A549 (cell line): ENCODE data around the gene BRSK2. TPM values are rescaled to one million over a fixed set of nuclear protein-coding genes. Genes with fewer than 3 reads are reported as not detected.

Source experiments
- ATAC-seq, 2 experiments: fragments of 200-7000 bp in 1 of 2; fragments of >200 bp in 1 of 2; cut with Nextera tagmentation in 1 of 2; cut with Tn5 transposase in 1 of 2; 3 replicates each; pipeline versions ENCODE4 v1.8.0 to v1.9.1; 2018 to 2020; ENCODE audit warnings: mild to moderate bottlenecking in 1 of 2, moderate library complexity in 1 of 2
- CTCF ChIA-PET: fragments of 300-600 bp; sonication (Branson Sonifier 250); formaldehyde crosslinking; extraction: SDS; loops from one replicate; lab custom pipeline; 2021; ENCODE audit warnings: antibody characterized with exemption, inconsistent platforms; lab: Yijun Ruan, JAX
- POLR2A ChIA-PET: fragments of 350-600 bp; formaldehyde crosslinking; extraction: SDS; loops from one replicate; lab custom pipeline; 2021; ENCODE audit warnings: antibody characterized with exemption, inconsistent platforms; lab: Yijun Ruan, JAX
- DNase-seq, 2 experiments: peaks; one replicate each; pipeline versions ENCODE4 v3.0.0 to v3.0.0-alpha.2; 2011 to 2016; ENCODE audit warnings: low read depth in 1 of 2, low spot score in 1 of 2
- FAIRE-seq: peaks from 2 replicates; lab custom pipeline; 2011; peaks lifted over from hg19 to GRCh38; lab: Jason Lieb, UNC
- H3K27ac ChIP-seq, 2 experiments: fragments of >200 bp; sonication (Bioruptor Twin); formaldehyde crosslinking; 3 replicates each; pipeline ENCODE4 v1.5.1; 2016 to 2017
- H3K4me1 ChIP-seq: fragments of >200 bp; sonication (Bioruptor Twin); formaldehyde crosslinking; 3 replicates; pipeline ENCODE4 v1.6.1; 2016
- H3K4me2 ChIP-seq: fragments of >200 bp; sonication (Bioruptor Twin); formaldehyde crosslinking; 3 replicates; pipeline ENCODE4 v1.6.1; 2016
- H3K4me3 ChIP-seq: fragments of >200 bp; sonication (Bioruptor Twin); formaldehyde crosslinking; 3 replicates; pipeline ENCODE4 v1.5.1; 2016
- H3K9me3 ChIP-seq: fragments of >200 bp; sonication (Bioruptor Twin); formaldehyde crosslinking; 3 replicates; pipeline ENCODE4 v1.6.1; 2016
- BHLHE40 ChIP-seq: IDR thresholded peaks from 2 replicates; pipeline ENCODE4 v1.6.1; 2012; ENCODE audit warnings: low read depth, low read length, inconsistent platforms
- EHMT2 ChIP-seq: fragments of 200-600 bp; sonication (generic); IDR thresholded peaks from 2 replicates; pipeline ENCODE4 v1.6.1; 2016; ENCODE audit warnings: antibody characterized with exemption, low read depth, mild to moderate bottlenecking, moderate library complexity
- EP300 ChIP-seq, 2 experiments: fragments of >200 bp; sonication (Bioruptor Twin); formaldehyde crosslinking; IDR thresholded peaks; 2 replicates in 1 of 2; 3 replicates in 1 of 2; pipeline ENCODE4 v1.6.1; 2016 to 2017
- FOXS1 ChIP-seq: fragments of 250-450 bp; sonication (Bioruptor Pico); IDR thresholded peaks from 2 replicates; pipeline ENCODE4 v1.5.0; 2020; ENCODE audit warnings: mild to moderate bottlenecking, moderate library complexity
- HDAC2 ChIP-seq: fragments of 200-600 bp; sonication (generic); IDR thresholded peaks from 2 replicates; pipeline ENCODE4 v1.6.1; 2016
- HEYL ChIP-seq: fragments of 250-450 bp; sonication (Bioruptor Pico); IDR thresholded peaks from 2 replicates; pipeline ENCODE4 v1.8.0; 2021; ENCODE audit warnings: mild to moderate bottlenecking, moderate library complexity
- HOXB13 ChIP-seq: fragments of 250-450 bp; sonication (Bioruptor Pico); IDR thresholded peaks from 2 replicates; pipeline ENCODE4 v1.5.0; 2020; ENCODE audit warnings: low read depth, mild to moderate bottlenecking, moderate library complexity
- KDM5A ChIP-seq: fragments of 200-600 bp; sonication (generic); IDR thresholded peaks from 2 replicates; pipeline ENCODE4 v1.6.1; 2016; ENCODE audit warnings: antibody characterized with exemption, mild to moderate bottlenecking
- MAFK ChIP-seq: fragments of 450-650 bp; IDR thresholded peaks from 2 replicates; pipeline ENCODE4 v1.6.1; 2014; ENCODE audit not compliant: partially characterized antibody
- NPAS2 ChIP-seq: fragments of 250-450 bp; sonication (Bioruptor Pico); IDR thresholded peaks from 2 replicates; pipeline ENCODE4 v1.8.0; 2022; ENCODE audit warnings: mild to moderate bottlenecking, moderate library complexity, borderline replicate concordance
- NR3C1 ChIP-seq: fragments of >200 bp; sonication (Bioruptor Twin); formaldehyde crosslinking; IDR thresholded peaks from 3 replicates; pipeline ENCODE4 v1.6.1; 2017
- POLR2AphosphoS2 ChIP-seq: conservative IDR thresholded peaks from 2 replicates; pipeline ENCODE4 v1.6.1; 2012; ENCODE audit warnings: low read length, improper control_type of control experiment, inconsistent platforms
- RCOR1 ChIP-seq: fragments of 150-350 bp; IDR thresholded peaks from 2 replicates; pipeline ENCODE4 v1.6.1; 2014; ENCODE audit warnings: antibody characterized with exemption, low read length, low read depth
- RNF2 ChIP-seq: fragments of 200-600 bp; sonication (generic); IDR thresholded peaks from 2 replicates; pipeline ENCODE4 v1.6.1; 2016; ENCODE audit warnings: low read depth, mild to moderate bottlenecking, antibody characterized with exemption, moderate library complexity, borderline replicate concordance
- TFCP2L1 ChIP-seq: fragments of 250-450 bp; sonication (Bioruptor Pico); IDR thresholded peaks from 2 replicates; pipeline ENCODE4 v1.5.0; 2021; ENCODE audit warnings: mild to moderate bottlenecking
- TP53 ChIP-seq: fragments of 250-450 bp; sonication (Bioruptor Pico); IDR thresholded peaks from 2 replicates; pipeline ENCODE4 v1.5.0; 2021; ENCODE audit warnings: mild to moderate bottlenecking, moderate library complexity
- ZSCAN20 ChIP-seq: fragments of 250-450 bp; sonication (Bioruptor Pico); IDR thresholded peaks from 2 replicates; pipeline ENCODE4 v1.8.0; 2022; ENCODE audit warnings: mild to moderate bottlenecking, moderate library complexity
- WGBS: methylation state at CpG from one replicate; pipeline ENCODE4 v1.1.6; 2017; ENCODE audit errors: missing lambda C conversion rate; 5-methylcytosine and 5-hydroxymethylcytosine counted together
- polyA plus RNA-seq, 4 experiments: library from polyadenylated mRNA; depleted of rRNA in 3 of 4; stranded (reverse); fragments of >200 nt; fragmentation: RNase III in 1 of 4; extraction: RNeasy Plus Mini Kit Qiagen cat#74134 plus additional on column Dnase treatment in 1 of 4; gene quantifications; 2 replicates in 3 of 4; 3 replicates in 1 of 4; pipeline ENCODE4 v1.2.3, GENCODE V29; 2011 to 2017
- TF ChIP-seq, protein P1 (sequence below): fragments of >200 bp; sonication (Bioruptor Twin); formaldehyde crosslinking; IDR thresholded peaks from 3 replicates; pipeline ENCODE4 v1.5.1; 2016
- TF ChIP-seq, protein P2 (sequence below): IDR thresholded peaks from 2 replicates; pipeline ENCODE4 v1.6.1; 2012
- TF ChIP-seq, protein P3 (sequence below): fragments of 250-450 bp; sonication (Bioruptor Pico); IDR thresholded peaks from 2 replicates; pipeline ENCODE4 v1.5.0; 2020; ENCODE audit warnings: low read depth, mild to moderate bottlenecking, moderate library complexity
- TF ChIP-seq, protein P4 (sequence below): fragments of >200 bp; sonication (Bioruptor Twin); formaldehyde crosslinking; IDR thresholded peaks from 2 replicates; pipeline ENCODE4 v1.6.1; 2016

BRSK2 gene
- polyA plus RNA-seq, 2 of the 4 experiments (the other 2 are of a cell fraction) = 3.8 to 10.1 TPM

DNA sequence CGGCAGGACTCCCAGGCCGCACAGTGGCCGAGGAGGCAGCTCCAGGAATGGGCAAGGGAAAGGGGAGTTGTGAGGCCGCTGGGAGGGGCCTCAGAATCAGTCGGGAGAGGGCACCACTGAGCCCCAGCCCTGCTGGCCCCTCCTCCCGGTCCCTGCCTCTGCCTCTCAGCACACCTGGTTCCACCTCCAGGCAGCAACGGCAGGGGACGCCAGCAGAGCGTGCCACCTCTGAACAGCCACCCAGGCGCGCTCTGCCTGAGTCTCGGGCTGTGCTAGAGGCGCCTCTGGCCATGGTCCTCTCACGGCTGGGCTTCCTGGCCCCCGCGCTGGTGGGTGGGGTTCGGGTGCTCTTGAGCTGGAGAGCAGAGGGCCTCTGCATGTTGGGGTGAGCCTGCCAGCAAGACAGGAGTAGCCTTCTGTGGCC, 63.9 kb downstream of the BRSK2 start:
- H3K4me2 ChIP-seq = no peak overlapping the region
- 65% methylated on average over 17 of the region's 17 CpGs for WGBS
- H3K27ac ChIP-seq = no peak overlapping the region
- ChIA-PET POLR2A (no interaction called here), CTCF (interaction anchor here (0.8 kb wide), 1 partner anchor 12 kb away, joined by 3 read pairs; no protein-coding TSS in a partner anchor)
- no peak for FAIRE-seq
- no peak overlapping the region for H3K4me3 ChIP-seq
- H3K4me1 ChIP-seq = peaks cover 4% of the 10 kb centered on the region; the same call in 1 of the 3 replicates
- TF ChIP-seq POLR2AphosphoS2 = no peak
- TF ChIP-seq ZSCAN20 (CRISPR knock-in tag) = no peak
- TF ChIP-seq TP53 (CRISPR knock-in tag) = no peak
- TF ChIP-seq EP300 (IDR thresholded peaks at IDR 0.05) = no peak
- TF ChIP-seq TFCP2L1 (CRISPR knock-in tag) = no peak
- no peak for DNase-seq
- H3K9me3 ChIP-seq = no peaks in the 10 kb centered on the region
- peak in 1 of 2 experiments; percentile 40; a peak in 3 of 6 replicates for ATAC-seq

DNA sequence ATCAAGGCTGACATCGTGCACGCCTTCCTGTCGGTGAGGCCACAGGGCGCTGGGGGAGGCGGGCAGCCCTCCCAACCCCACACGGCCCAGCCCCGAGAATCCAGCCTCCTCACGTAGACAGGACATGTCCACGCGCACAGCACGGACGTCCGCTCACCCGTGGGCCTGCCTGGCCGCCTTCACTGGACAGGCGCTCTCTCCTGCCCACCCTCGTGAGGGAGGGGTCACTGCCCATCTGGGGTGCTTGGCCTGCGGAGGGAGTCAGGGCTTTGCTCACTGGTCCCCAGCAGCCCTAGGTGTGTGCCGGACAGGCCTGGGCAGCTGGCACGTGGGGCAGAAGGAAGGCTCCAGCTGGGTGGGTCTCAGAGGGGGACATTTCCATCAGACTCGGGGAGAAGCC, 64.8 kb downstream of the BRSK2 start:
- ChIA-PET CTCF (interaction anchor here (2.3 kb wide), 1 partner anchor 252 kb away, joined by 6 read pairs; no protein-coding TSS in a partner anchor), POLR2A (no interaction called here)
- Histone ChIP-seq H3K27ac (no peak overlapping the region), H3K4me3 (no peak overlapping the region), H3K4me2 (no peak overlapping the region), H3K9me3 (no peaks in the 10 kb centered on the region), H3K4me1 (peaks cover 6% of the 10 kb centered on the region; the same call in 1 of the 3 replicates)
- no peak for DNase-seq
- TF ChIP-seq FOXS1 = no peak
- TF ChIP-seq HEYL (CRISPR knock-in tag) = no peak
- TF ChIP-seq, protein P1, sequence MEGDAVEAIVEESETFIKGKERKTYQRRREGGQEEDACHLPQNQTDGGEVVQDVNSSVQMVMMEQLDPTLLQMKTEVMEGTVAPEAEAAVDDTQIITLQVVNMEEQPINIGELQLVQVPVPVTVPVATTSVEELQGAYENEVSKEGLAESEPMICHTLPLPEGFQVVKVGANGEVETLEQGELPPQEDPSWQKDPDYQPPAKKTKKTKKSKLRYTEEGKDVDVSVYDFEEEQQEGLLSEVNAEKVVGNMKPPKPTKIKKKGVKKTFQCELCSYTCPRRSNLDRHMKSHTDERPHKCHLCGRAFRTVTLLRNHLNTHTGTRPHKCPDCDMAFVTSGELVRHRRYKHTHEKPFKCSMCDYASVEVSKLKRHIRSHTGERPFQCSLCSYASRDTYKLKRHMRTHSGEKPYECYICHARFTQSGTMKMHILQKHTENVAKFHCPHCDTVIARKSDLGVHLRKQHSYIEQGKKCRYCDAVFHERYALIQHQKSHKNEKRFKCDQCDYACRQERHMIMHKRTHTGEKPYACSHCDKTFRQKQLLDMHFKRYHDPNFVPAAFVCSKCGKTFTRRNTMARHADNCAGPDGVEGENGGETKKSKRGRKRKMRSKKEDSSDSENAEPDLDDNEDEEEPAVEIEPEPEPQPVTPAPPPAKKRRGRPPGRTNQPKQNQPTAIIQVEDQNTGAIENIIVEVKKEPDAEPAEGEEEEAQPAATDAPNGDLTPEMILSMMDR = no peak
- no peak for TF ChIP-seq MAFK
- no peak for TF ChIP-seq NPAS2 (CRISPR knock-in tag)
- TF ChIP-seq EHMT2 = no peak
- no peak for TF ChIP-seq NR3C1
- no peak for TF ChIP-seq EP300 (IDR thresholded peaks at IDR 0.05)
- no peak for TF ChIP-seq HDAC2
- TF ChIP-seq KDM5A = no peak
- TF ChIP-seq HOXB13 (CRISPR knock-in tag) = no peak
- no peak for TF ChIP-seq TP53 (CRISPR knock-in tag)
- TF ChIP-seq, protein P2, sequence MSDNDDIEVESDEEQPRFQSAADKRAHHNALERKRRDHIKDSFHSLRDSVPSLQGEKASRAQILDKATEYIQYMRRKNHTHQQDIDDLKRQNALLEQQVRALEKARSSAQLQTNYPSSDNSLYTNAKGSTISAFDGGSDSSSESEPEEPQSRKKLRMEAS = no peak
- TF ChIP-seq RCOR1 = no peak
- TF ChIP-seq, protein P3, sequence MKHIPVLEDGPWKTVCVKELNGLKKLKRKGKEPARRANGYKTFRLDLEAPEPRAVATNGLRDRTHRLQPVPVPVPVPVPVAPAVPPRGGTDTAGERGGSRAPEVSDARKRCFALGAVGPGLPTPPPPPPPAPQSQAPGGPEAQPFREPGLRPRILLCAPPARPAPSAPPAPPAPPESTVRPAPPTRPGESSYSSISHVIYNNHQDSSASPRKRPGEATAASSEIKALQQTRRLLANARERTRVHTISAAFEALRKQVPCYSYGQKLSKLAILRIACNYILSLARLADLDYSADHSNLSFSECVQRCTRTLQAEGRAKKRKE (CRISPR knock-in tag) = no peak
- TF ChIP-seq BHLHE40 = no peak
- TF ChIP-seq, protein P4, sequence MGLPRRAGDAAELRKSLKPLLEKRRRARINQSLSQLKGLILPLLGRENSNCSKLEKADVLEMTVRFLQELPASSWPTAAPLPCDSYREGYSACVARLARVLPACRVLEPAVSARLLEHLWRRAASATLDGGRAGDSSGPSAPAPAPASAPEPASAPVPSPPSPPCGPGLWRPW = no peak
- no peak for TF ChIP-seq RNF2
- TF ChIP-seq ZSCAN20 (CRISPR knock-in tag) = no peak
- 100% methylated on average over 2 of the region's 21 CpGs for WGBS
- no peak for ATAC-seq
- FAIRE-seq = no peak
